NOMO-1 treated with dmso at 0.1 percent for 144 hours (cell line): Measurements from ENCODE around the gene C1orf56.

ENCODE experiments used
- DNase-seq: peaks from one replicate; lab custom pipeline; 2025; ENCODE audit not compliant: unreplicated experiment; lab: John Stamatoyannopoulos, UW

Gene C1orf56

GRCh38 chr1:151047591-151047924, at the start of gene C1orf56:
C1orf56 (plus strand) TSS chr1:151047751; CDS start chr1:151047848, 97 bp downstream.
- no peak for DNase-seq

GRCh38 chr1:150997949-150998348, 49.6 kb upstream of the C1orf56 start:
- no peak for DNase-seq

GRCh38 chr1:150999051-150999674, 48.4 kb upstream of the C1orf56 start:
- no peak for DNase-seq

- DNase-seq = no peak
Observed at GRCh38 chr1:150999926-151000325, 47.6 kb upstream of the C1orf56 start.

GRCh38 chr1:151000408-151000807, 47.1 kb upstream of the C1orf56 start:
- DNase-seq = no peak

GRCh38 chr1:151001602-151002001, 45.9 kb upstream of the C1orf56 start:
- DNase-seq = peak; percentile 17

- DNase-seq = no peak
Observed at GRCh38 chr1:151002051-151002450, 45.5 kb upstream of the C1orf56 start.

- no peak for DNase-seq
Observed at GRCh38 chr1:151002611-151003010, 44.9 kb upstream of the C1orf56 start.

GRCh38 chr1:151003180-151003579, 44.4 kb upstream of the C1orf56 start:
- DNase-seq = peak; percentile 35

- DNase-seq = no peak
Observed at GRCh38 chr1:151005729-151006319, 41.7 kb upstream of the C1orf56 start.

GRCh38 chr1:151006327-151007052, 41.1 kb upstream of the C1orf56 start, which contains the start of gene MINDY1:
MINDY1 (minus strand) TSS chr1:151006902; CDS start chr1:151002617, 4,285 bp downstream.
- DNase-seq = peak; percentile 79

- no peak for DNase-seq
Observed at GRCh38 chr1:151007853-151008243, 39.7 kb upstream of the C1orf56 start.

GRCh38 chr1:151008244-151009205, 39.0 kb upstream of the C1orf56 start, which contains the start of gene PRUNE1:
PRUNE1 (plus strand) TSS chr1:151008449; CDS start chr1:151008633, 184 bp downstream.
- DNase-seq = peak; percentile 88

- DNase-seq = no peak
Observed at GRCh38 chr1:151009206-151009587, 38.4 kb upstream of the C1orf56 start.

- DNase-seq = no peak
Observed at GRCh38 chr1:151009674-151010345, 37.7 kb upstream of the C1orf56 start.

- no peak for DNase-seq
Observed at GRCh38 chr1:151010346-151010726, 37.2 kb upstream of the C1orf56 start.

- no peak for DNase-seq
Observed at GRCh38 chr1:151011154-151011850, 36.2 kb upstream of the C1orf56 start.

- no peak for DNase-seq
Observed at GRCh38 chr1:151012684-151013471, 34.7 kb upstream of the C1orf56 start.

- no peak for DNase-seq
Observed at GRCh38 chr1:151013518-151013917, 34.0 kb upstream of the C1orf56 start.
